H9 (cell line): ENCODE data around the gene ZNF408. TPM values are rescaled to one million over a fixed set of nuclear protein-coding genes. Genes with fewer than 3 reads are reported as not detected.

ENCODE experiments used
- DNase-seq: peaks from one replicate; pipeline ENCODE4 v3.0.0-alpha.2; 2017
- H2AFZ ChIP-seq: one replicate; pipeline ENCODE4 v1.6.1; 2013; ENCODE audit warnings: mild to moderate bottlenecking, low read length, control low read depth, moderate library complexity
- H2AK5ac ChIP-seq: 2 replicates; pipeline ENCODE4 v1.6.1; 2013; ENCODE audit warnings: low read length, control low read depth, mixed read lengths; ENCODE audit not compliant: insufficient read length
- H2BK120ac ChIP-seq: one replicate; pipeline ENCODE4 v1.6.1; 2013; ENCODE audit warnings: low read depth, mild to moderate bottlenecking, low read length, control low read depth, inconsistent platforms; ENCODE audit not compliant: poor library complexity, severe bottlenecking
- H2BK12ac ChIP-seq: 2 replicates; pipeline ENCODE4 v1.6.1; 2013; ENCODE audit warnings: low read length, control low read depth, mixed read lengths, low read depth; ENCODE audit not compliant: insufficient read length
- H2BK15ac ChIP-seq: 2 replicates; pipeline ENCODE4 v1.6.1; 2013; ENCODE audit warnings: low read depth, low read length, control low read depth
- H2BK20ac ChIP-seq: one replicate; pipeline ENCODE4 v1.6.1; 2013; ENCODE audit warnings: low read depth, mild to moderate bottlenecking, low read length, control low read depth, inconsistent platforms; ENCODE audit not compliant: poor library complexity, severe bottlenecking
- H2BK5ac ChIP-seq: 2 replicates; pipeline ENCODE4 v1.6.1; 2013; ENCODE audit warnings: low read length, control low read depth, mixed read lengths; ENCODE audit not compliant: insufficient read length
- H3K14ac ChIP-seq: 2 replicates; pipeline ENCODE4 v1.6.1; 2013; ENCODE audit warnings: low read length, control low read depth; ENCODE audit not compliant: insufficient read depth
- H3K18ac ChIP-seq: 2 replicates; pipeline ENCODE4 v1.6.1; 2013; ENCODE audit warnings: low read depth, mild to moderate bottlenecking, mixed read lengths, low read length, control low read depth; ENCODE audit not compliant: insufficient read length
- H3K23ac ChIP-seq: 2 replicates; pipeline ENCODE4 v1.6.1; 2013; ENCODE audit warnings: low read length, control low read depth, mixed read lengths, low read depth; ENCODE audit not compliant: insufficient read length
- H3K23me2 ChIP-seq: 2 replicates; pipeline ENCODE4 v1.6.1; 2013; ENCODE audit warnings: low read depth, mild to moderate bottlenecking, mixed read lengths, low read length, control low read depth; ENCODE audit not compliant: insufficient read length, poor library complexity, severe bottlenecking
- H3K27ac ChIP-seq: 2 replicates; pipeline ENCODE4 v1.5.1; 2013; ENCODE audit warnings: low read length, control low read depth, mixed read lengths, low read depth; ENCODE audit not compliant: insufficient read length
- H3K27me3 ChIP-seq: 2 replicates; pipeline ENCODE4 v1.6.1; 2013; ENCODE audit warnings: low read length, control low read depth, inconsistent platforms; ENCODE audit not compliant: insufficient read depth
- H3K4ac ChIP-seq: 2 replicates; pipeline ENCODE4 v1.6.1; 2013; ENCODE audit warnings: low read depth, mild to moderate bottlenecking, control low read depth, inconsistent platforms, low read length, moderate library complexity
- H3K4me1 ChIP-seq: 2 replicates; pipeline ENCODE4 v1.6.1; 2013; ENCODE audit warnings: low read length, control low read depth, inconsistent platforms; ENCODE audit not compliant: insufficient read depth
- H3K4me2 ChIP-seq: 2 replicates; pipeline ENCODE4 v1.6.1; 2013; ENCODE audit warnings: low read length, control low read depth, mixed read lengths; ENCODE audit not compliant: insufficient read length, insufficient read depth
- H3K56ac ChIP-seq: 2 replicates; pipeline ENCODE4 v1.6.1; 2013; ENCODE audit warnings: low read depth, mild to moderate bottlenecking, mixed read lengths, low read length, control low read depth; ENCODE audit not compliant: insufficient read length
- H3K79me1 ChIP-seq: 2 replicates; pipeline ENCODE4 v1.6.1; 2013; ENCODE audit warnings: low read depth, mild to moderate bottlenecking, moderate library complexity, low read length, control low read depth, inconsistent platforms; ENCODE audit not compliant: insufficient read depth, poor library complexity, severe bottlenecking
- H3K79me2 ChIP-seq: 2 replicates; pipeline ENCODE4 v1.6.1; 2013; ENCODE audit warnings: low read length, control low read depth, inconsistent platforms; ENCODE audit not compliant: insufficient read depth
- H3K9ac ChIP-seq: 2 replicates; pipeline ENCODE4 v1.6.1; 2013; ENCODE audit warnings: low read length, control low read depth, mixed read lengths; ENCODE audit not compliant: insufficient read length; ENCODE audit errors: extremely low read depth
- H3K9me3 ChIP-seq: one replicate; pipeline ENCODE4 v1.6.1; 2013; ENCODE audit warnings: low read depth, low read length, inconsistent platforms; ENCODE audit not compliant: control insufficient read depth
- H3T11ph ChIP-seq: one replicate; pipeline ENCODE4 v1.6.1; 2013; ENCODE audit warnings: mild to moderate bottlenecking, low read length, control low read depth, inconsistent platforms
- H4K20me1 ChIP-seq: one replicate; pipeline ENCODE4 v1.6.1; 2013; ENCODE audit not compliant: control insufficient read depth, insufficient read length, insufficient read depth
- H4K5ac ChIP-seq: 2 replicates; pipeline ENCODE4 v1.6.1; 2013; ENCODE audit warnings: low read depth, mild to moderate bottlenecking, mixed read lengths, low read length, control low read depth; ENCODE audit not compliant: insufficient read length
- H4K8ac ChIP-seq: replicated peaks from 2 replicates; pipeline ENCODE4 v1.6.1; 2013; ENCODE audit warnings: low read length, control low read depth, mixed read lengths, low read depth; ENCODE audit not compliant: insufficient read length
- H4K91ac ChIP-seq: 2 replicates; pipeline ENCODE4 v1.6.1; 2013; ENCODE audit warnings: low read depth, mild to moderate bottlenecking, moderate library complexity, mixed read lengths, low read length, control low read depth; ENCODE audit not compliant: insufficient read length
- H3K27ac Mint-ChIP-seq, 3 experiments: 2 replicates in 2 of 3; 3 replicates in 1 of 3; pipeline ENCODE4 v1.8.0; 2020 to 2021; ENCODE audit warnings: mixed read lengths in 3 of 3, mild to moderate bottlenecking in 1 of 3, moderate library complexity in 1 of 3
- H3K27me3 Mint-ChIP-seq: 2 replicates; pipeline ENCODE4 v1.8.0; 2021; ENCODE audit warnings: low read depth, mild to moderate bottlenecking, moderate library complexity, mixed read lengths
- H3K36me3 Mint-ChIP-seq, 3 experiments: 2 replicates in 2 of 3; 3 replicates in 1 of 3; pipeline ENCODE4 v1.8.0; 2020 to 2021; ENCODE audit warnings: low read depth in 3 of 3, mixed read lengths in 3 of 3; ENCODE audit not compliant: insufficient read depth in 1 of 3
- H3K4me1 Mint-ChIP-seq, 2 experiments: 2 replicates each; pipeline ENCODE4 v1.8.0; 2020; ENCODE audit warnings: mixed read lengths in 2 of 2
- H3K4me3 Mint-ChIP-seq, 2 experiments: 2 replicates in 1 of 2; 3 replicates in 1 of 2; pipeline ENCODE4 v1.8.0; 2020 to 2021; ENCODE audit warnings: mild to moderate bottlenecking in 2 of 2, mixed read lengths in 2 of 2, moderate library complexity in 1 of 2
- H3K9me3 Mint-ChIP-seq, 2 experiments: 2 replicates in 1 of 2; 3 replicates in 1 of 2; pipeline ENCODE4 v1.8.0; 2020; ENCODE audit warnings: mild to moderate bottlenecking in 2 of 2, mixed read lengths in 2 of 2, moderate library complexity in 1 of 2
- WGBS: extraction: QIAGEN DNeasy Blood & Tissue Kit; methylation state at CpG from one replicate; pipeline ENCODE4 v1.1.7; 2013; ENCODE audit warnings: missing lambda C conversion rate, low lambda C conversion rate, mixed read lengths; ENCODE audit not compliant: insufficient read length; ENCODE audit errors: extremely low coverage; 5-methylcytosine and 5-hydroxymethylcytosine counted together
- total RNA-seq: library from RNA; stranded (reverse); gene quantifications from 2 replicates; pipeline ENCODE4 v1.2.1, GENCODE V29; 2021
- TF ChIP-seq, protein P1 (sequence below): fragments of 200-600 bp; sonication (generic); conservative IDR thresholded peaks from 3 replicates; pipeline ENCODE4 v1.8.0; 2021; ENCODE audit warnings: antibody characterized with exemption, mild to moderate bottlenecking

ZNF408 gene
- total RNA-seq, 1 experiment from 2014 or later: 16.6 TPM

DNA sequence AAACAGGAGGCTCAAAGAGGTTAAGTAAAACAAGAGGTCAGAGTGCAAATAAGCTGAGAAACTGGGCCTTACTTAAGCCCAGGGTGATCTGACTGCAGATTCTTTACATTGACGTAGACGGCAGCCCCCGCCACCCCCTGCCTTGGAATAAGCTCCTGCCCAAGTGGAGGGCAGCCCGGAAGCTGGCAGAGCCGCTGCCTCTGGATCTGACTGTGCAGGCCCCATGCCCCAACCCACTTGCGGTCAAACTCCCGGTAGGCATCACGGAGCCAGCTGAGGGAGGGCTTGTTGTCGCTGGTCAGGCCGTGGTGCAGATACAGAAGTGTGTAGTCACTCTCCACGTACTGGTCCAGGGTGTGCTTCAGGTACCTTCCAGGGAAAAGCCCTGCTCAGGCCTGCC lies 19.0 kb upstream of the ZNF408 start:
- Histone ChIP-seq H3T11ph (no peak overlapping the region), H3K9ac (no peak overlapping the region), H3K79me2 (no peaks in the 10 kb centered on the region), H3K4me1 (no peaks in the 10 kb centered on the region), H3K56ac (no peak overlapping the region), H3K9me3 (no peaks in the 10 kb centered on the region), H2BK12ac (no peak overlapping the region), H2BK15ac (no peak overlapping the region), H2BK5ac (no peak overlapping the region), H3K27me3 (no peaks in the 10 kb centered on the region), H3K18ac (no peak overlapping the region), H3K27ac (no peak overlapping the region), H4K20me1 (no peaks in the 10 kb centered on the region), H3K23ac (no peak overlapping the region), H4K5ac (no peak overlapping the region), H3K4me2 (no peak overlapping the region), H2AFZ (no peak overlapping the region), H3K4ac (no peak overlapping the region), H2BK120ac (no peak overlapping the region), H3K14ac (no peak overlapping the region), H2AK5ac (no peak overlapping the region), H4K8ac (no peak overlapping the region), H4K91ac (no peak overlapping the region), H2BK20ac (no peak overlapping the region), H3K23me2 (no peaks in the 10 kb centered on the region), H3K79me1 (no peaks in the 10 kb centered on the region)
- H3K36me3 Mint-ChIP-seq: peaks cover 0 to 15% (median 15%) of the 10 kb centered on the region in 3 experiments; a peak in 4 of 7 replicates
- H3K4me3 Mint-ChIP-seq: no peak overlapping the region
- no peaks in the 10 kb centered on the region; the same call in 1 of the 2 replicates for H3K27me3 Mint-ChIP-seq
- no peak for DNase-seq
- WGBS: no CpG with 5 or more reads among the region's 11 CpGs
- TF ChIP-seq, protein P1, sequence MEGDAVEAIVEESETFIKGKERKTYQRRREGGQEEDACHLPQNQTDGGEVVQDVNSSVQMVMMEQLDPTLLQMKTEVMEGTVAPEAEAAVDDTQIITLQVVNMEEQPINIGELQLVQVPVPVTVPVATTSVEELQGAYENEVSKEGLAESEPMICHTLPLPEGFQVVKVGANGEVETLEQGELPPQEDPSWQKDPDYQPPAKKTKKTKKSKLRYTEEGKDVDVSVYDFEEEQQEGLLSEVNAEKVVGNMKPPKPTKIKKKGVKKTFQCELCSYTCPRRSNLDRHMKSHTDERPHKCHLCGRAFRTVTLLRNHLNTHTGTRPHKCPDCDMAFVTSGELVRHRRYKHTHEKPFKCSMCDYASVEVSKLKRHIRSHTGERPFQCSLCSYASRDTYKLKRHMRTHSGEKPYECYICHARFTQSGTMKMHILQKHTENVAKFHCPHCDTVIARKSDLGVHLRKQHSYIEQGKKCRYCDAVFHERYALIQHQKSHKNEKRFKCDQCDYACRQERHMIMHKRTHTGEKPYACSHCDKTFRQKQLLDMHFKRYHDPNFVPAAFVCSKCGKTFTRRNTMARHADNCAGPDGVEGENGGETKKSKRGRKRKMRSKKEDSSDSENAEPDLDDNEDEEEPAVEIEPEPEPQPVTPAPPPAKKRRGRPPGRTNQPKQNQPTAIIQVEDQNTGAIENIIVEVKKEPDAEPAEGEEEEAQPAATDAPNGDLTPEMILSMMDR: no peak
- 0 out of 7 replicates have a peak overlapping the region, but pooled peaks of 1 of the 3 experiments have one; percentile 18 for H3K27ac Mint-ChIP-seq
- H3K9me3 Mint-ChIP-seq: no peaks in the 10 kb centered on the region
- H3K4me1 Mint-ChIP-seq: no peaks in the 10 kb centered on the region; a peak in 3 of 4 replicates
